Measurements from ENCODE around the gene PNCK. TPM values are rescaled to one million over a fixed set of nuclear protein-coding genes. Genes with fewer than 3 reads are reported as not detected.
"Not testable (repeated sequence)": the region's sequence is repeated elsewhere in the genome, so short reads cannot be mapped to it uniquely, and the experiment has no call there.

Gene PNCK
- total and polyA plus RNA-seq, 5 donors from 2014 or later: 0.54 TPM; not detected in 4

GRCh38 chrX:153702336-153703035, 28.9 kb upstream of the PNCK start:
- H3K9me3 Mint-ChIP-seq: no peaks in the 10 kb centered on the region
- H3K36me3 ChIP-seq (ENCODE audit: control insufficient read depth, insufficient read depth, low read length): peaks cover 12% of the 10 kb centered on the region
- no peak for DNase-seq
- H3K4me3 ChIP-seq (ENCODE audit: low read depth, low read length): no peak overlapping the region
- H3K27ac ChIP-seq (ENCODE audit: insufficient read depth, low read length, poor library complexity, severe bottlenecking): no peak overlapping the region
- no peak overlapping the region for H3K27ac Mint-ChIP-seq
- H3K9me3 ChIP-seq (ENCODE audit: control insufficient read depth in 2 of 2, low read length in 2 of 2): no peaks in the 10 kb centered on the region
- H3K4me1 Mint-ChIP-seq: peaks cover 0 to 4% (median 2%) of the 10 kb centered on the region in 4 donors
- H3K27me3 Mint-ChIP-seq: no peaks in the 10 kb centered on the region
- ATAC-seq (ENCODE audit: low read depth in 2 of 2): no peak
- peaks cover 6% of the 10 kb centered on the region for H3K36me3 Mint-ChIP-seq
- no peaks in the 10 kb centered on the region for H3K4me1 ChIP-seq (ENCODE audit: control insufficient read depth, insufficient read depth, low read length, poor library complexity, severe bottlenecking)
- H3K27me3 ChIP-seq (ENCODE audit: control insufficient read depth, insufficient read depth, low read length): no peaks in the 10 kb centered on the region
- no peak overlapping the region for H3K4me3 Mint-ChIP-seq

- no peaks in the 10 kb centered on the region for H3K27me3 ChIP-seq (ENCODE audit: control insufficient read depth, insufficient read depth, low read length)
- peaks cover 12% of the 10 kb centered on the region for H3K36me3 ChIP-seq (ENCODE audit: control insufficient read depth, insufficient read depth, low read length)
- ATAC-seq (ENCODE audit: low read depth in 2 of 2) (no peak), DNase-seq (no peak)
- Mint-ChIP-seq H3K4me1 (peaks cover 0 to 4% (median under 1%) of the 10 kb centered on the region in 4 donors), H3K9me3 (no peaks in the 10 kb centered on the region), H3K27me3 (no peaks in the 10 kb centered on the region), H3K4me3 (no peak overlapping the region), H3K27ac (no peak overlapping the region), H3K36me3 (peaks cover 9% of the 10 kb centered on the region)
- no peak overlapping the region for H3K4me3 ChIP-seq (ENCODE audit: low read depth, low read length)
- H3K27ac ChIP-seq (ENCODE audit: insufficient read depth, low read length, poor library complexity, severe bottlenecking): no peak overlapping the region
- H3K9me3 ChIP-seq (ENCODE audit: control insufficient read depth in 2 of 2, low read length in 2 of 2): no peaks in the 10 kb centered on the region
- no peaks in the 10 kb centered on the region for H3K4me1 ChIP-seq (ENCODE audit: control insufficient read depth, insufficient read depth, low read length, poor library complexity, severe bottlenecking)
These were observed 28.1 kb upstream of the PNCK start for GRCh38 chrX:153701706-153702105.

DNA sequence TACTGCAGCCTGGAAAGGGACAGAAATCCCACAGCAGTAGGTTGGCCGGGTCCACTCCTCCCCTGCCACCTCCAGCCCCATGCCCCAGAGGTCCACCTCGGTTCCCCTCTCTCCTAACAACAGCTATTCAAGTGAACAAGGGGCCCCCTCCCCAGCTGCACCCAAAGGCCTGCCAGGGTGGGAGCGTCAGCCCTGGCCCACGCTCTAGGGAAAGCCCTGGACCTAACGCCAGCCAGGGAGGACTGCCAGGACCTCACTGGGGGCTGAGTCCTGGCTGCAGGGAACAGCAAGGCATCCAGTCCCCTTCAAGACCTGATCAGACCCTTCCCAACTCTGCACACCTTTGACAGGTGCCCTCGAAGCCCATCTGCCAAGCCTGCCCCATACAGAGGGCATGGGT, 27.4 kb upstream of the PNCK start:
- H3K9me3 Mint-ChIP-seq: no peaks in the 10 kb centered on the region
- Histone ChIP-seq H3K9me3 (ENCODE audit: control insufficient read depth in 2 of 2, low read length in 2 of 2) (no peaks in the 10 kb centered on the region), H3K27me3 (ENCODE audit: control insufficient read depth, insufficient read depth, low read length) (no peaks in the 10 kb centered on the region), H3K36me3 (ENCODE audit: control insufficient read depth, insufficient read depth, low read length) (peaks cover 12% of the 10 kb centered on the region), H3K4me3 (ENCODE audit: low read depth, low read length) (no peak overlapping the region), H3K4me1 (ENCODE audit: control insufficient read depth, insufficient read depth, low read length, poor library complexity, severe bottlenecking) (no peaks in the 10 kb centered on the region), H3K27ac (ENCODE audit: insufficient read depth, low read length, poor library complexity, severe bottlenecking) (no peak overlapping the region)
- H3K4me3 Mint-ChIP-seq: no peak overlapping the region
- ATAC-seq (ENCODE audit: low read depth in 2 of 2) (no peak), DNase-seq (no peak)
- peaks cover 9% of the 10 kb centered on the region for H3K36me3 Mint-ChIP-seq
- no peaks in the 10 kb centered on the region for H3K27me3 Mint-ChIP-seq
- no peak overlapping the region for H3K27ac Mint-ChIP-seq
- peaks cover 0 to 4% (median under 1%) of the 10 kb centered on the region in 4 donors for H3K4me1 Mint-ChIP-seq

DNA sequence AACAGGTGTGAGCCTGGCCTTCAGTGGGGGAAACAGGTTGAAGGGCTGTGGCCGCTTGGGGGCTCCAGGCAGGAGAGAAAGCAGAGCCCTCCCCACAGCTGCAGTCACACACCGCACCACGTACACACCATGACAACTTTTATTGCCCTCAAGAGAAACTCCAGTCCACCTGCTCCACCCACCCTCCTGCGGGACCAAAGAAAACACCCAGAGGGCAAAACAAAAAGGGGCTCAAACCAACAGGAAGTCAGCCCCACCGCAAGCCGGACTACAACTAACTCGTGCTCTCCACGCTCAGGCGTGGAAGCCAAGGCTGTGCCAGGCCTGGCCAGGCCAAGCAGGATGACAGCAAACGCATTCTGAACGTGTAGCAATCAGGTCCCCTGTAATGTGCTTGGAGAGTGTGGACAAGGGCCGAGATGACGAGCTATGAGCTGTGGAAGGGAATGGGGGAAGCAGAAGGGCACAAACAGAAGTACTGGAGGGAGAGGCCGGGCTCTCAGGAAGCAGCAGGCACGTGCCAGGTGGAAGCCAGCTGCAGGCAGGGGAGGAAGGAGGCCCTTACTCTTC, 26.8 kb upstream of the PNCK start:
- Histone ChIP-seq H3K27ac (ENCODE audit: insufficient read depth, low read length, poor library complexity, severe bottlenecking) (no peak overlapping the region), H3K9me3 (ENCODE audit: control insufficient read depth in 2 of 2, low read length in 2 of 2) (no peaks in the 10 kb centered on the region), H3K36me3 (ENCODE audit: control insufficient read depth, insufficient read depth, low read length) (peaks cover 12% of the 10 kb centered on the region), H3K4me1 (ENCODE audit: control insufficient read depth, insufficient read depth, low read length, poor library complexity, severe bottlenecking) (no peaks in the 10 kb centered on the region), H3K27me3 (ENCODE audit: control insufficient read depth, insufficient read depth, low read length) (no peaks in the 10 kb centered on the region), H3K4me3 (ENCODE audit: low read depth, low read length) (no peak overlapping the region)
- Mint-ChIP-seq H3K9me3 (no peaks in the 10 kb centered on the region), H3K4me1 (peaks cover 0 to 4% (median 2%) of the 10 kb centered on the region in 4 donors), H3K27me3 (no peaks in the 10 kb centered on the region), H3K36me3 (peaks cover 9% of the 10 kb centered on the region), H3K27ac (no peak overlapping the region), H3K4me3 (no peak overlapping the region)
- DNase-seq (no peak), ATAC-seq (ENCODE audit: low read depth in 2 of 2) (no peak)

GRCh38 chrX:153699784-153700371, 26.3 kb upstream of the PNCK start:
- not testable (repeated sequence) for DNase-seq; H3K27me3 Mint-ChIP-seq; H3K4me3 ChIP-seq (ENCODE audit: low read depth, low read length); H3K4me1 Mint-ChIP-seq; H3K9me3 ChIP-seq (ENCODE audit: control insufficient read depth in 2 of 2, low read length in 2 of 2); H3K27ac ChIP-seq (ENCODE audit: insufficient read depth, low read length, poor library complexity, severe bottlenecking); H3K27ac Mint-ChIP-seq; H3K36me3 Mint-ChIP-seq; ATAC-seq (ENCODE audit: low read depth in 2 of 2); H3K9me3 Mint-ChIP-seq; H3K4me3 Mint-ChIP-seq; H3K4me1 ChIP-seq (ENCODE audit: control insufficient read depth, insufficient read depth, low read length, poor library complexity, severe bottlenecking); H3K27me3 ChIP-seq (ENCODE audit: control insufficient read depth, insufficient read depth, low read length)
- H3K36me3 ChIP-seq (ENCODE audit: control insufficient read depth, insufficient read depth, low read length): peaks cover 12% of the 10 kb centered on the region

DNA sequence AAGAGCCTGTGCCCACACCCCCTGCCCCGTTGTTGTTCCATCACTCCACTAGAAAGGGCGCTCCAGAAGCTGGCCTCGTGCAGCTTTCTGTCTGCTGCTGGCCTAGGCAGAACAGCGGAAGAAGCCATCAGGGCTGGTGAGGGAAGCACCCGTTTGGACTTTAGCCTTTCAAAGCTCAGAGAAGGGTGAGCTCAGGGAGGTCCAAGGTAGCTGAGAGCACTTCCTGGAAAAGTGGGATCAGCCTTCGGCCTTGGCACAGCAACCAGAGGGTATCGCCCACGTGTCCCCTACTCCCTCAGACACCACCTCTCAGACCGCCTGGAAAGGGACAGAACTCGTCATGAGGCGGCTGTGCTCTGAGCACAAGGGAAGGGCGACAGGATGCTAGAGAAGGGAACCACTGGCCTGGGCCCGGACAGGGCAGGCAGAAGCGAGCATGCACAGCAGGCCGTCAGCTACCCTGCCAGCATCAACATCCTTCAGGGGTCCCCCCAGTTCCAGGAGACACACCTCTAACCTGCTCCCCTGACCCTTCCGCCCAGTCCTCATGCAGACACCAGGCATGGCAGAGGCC, 25.7 kb upstream of the PNCK start:
- DNase-seq; H3K27me3 Mint-ChIP-seq; H3K27ac Mint-ChIP-seq; H3K9me3 ChIP-seq (ENCODE audit: control insufficient read depth in 2 of 2, low read length in 2 of 2); H3K4me3 ChIP-seq (ENCODE audit: low read depth, low read length); H3K9me3 Mint-ChIP-seq; H3K4me3 Mint-ChIP-seq; H3K4me1 ChIP-seq (ENCODE audit: control insufficient read depth, insufficient read depth, low read length, poor library complexity, severe bottlenecking); H3K36me3 Mint-ChIP-seq; H3K27ac ChIP-seq (ENCODE audit: insufficient read depth, low read length, poor library complexity, severe bottlenecking); ATAC-seq (ENCODE audit: low read depth in 2 of 2); H3K4me1 Mint-ChIP-seq; H3K27me3 ChIP-seq (ENCODE audit: control insufficient read depth, insufficient read depth, low read length); H3K36me3 ChIP-seq (ENCODE audit: control insufficient read depth, insufficient read depth, low read length): not testable (repeated sequence)

DNA sequence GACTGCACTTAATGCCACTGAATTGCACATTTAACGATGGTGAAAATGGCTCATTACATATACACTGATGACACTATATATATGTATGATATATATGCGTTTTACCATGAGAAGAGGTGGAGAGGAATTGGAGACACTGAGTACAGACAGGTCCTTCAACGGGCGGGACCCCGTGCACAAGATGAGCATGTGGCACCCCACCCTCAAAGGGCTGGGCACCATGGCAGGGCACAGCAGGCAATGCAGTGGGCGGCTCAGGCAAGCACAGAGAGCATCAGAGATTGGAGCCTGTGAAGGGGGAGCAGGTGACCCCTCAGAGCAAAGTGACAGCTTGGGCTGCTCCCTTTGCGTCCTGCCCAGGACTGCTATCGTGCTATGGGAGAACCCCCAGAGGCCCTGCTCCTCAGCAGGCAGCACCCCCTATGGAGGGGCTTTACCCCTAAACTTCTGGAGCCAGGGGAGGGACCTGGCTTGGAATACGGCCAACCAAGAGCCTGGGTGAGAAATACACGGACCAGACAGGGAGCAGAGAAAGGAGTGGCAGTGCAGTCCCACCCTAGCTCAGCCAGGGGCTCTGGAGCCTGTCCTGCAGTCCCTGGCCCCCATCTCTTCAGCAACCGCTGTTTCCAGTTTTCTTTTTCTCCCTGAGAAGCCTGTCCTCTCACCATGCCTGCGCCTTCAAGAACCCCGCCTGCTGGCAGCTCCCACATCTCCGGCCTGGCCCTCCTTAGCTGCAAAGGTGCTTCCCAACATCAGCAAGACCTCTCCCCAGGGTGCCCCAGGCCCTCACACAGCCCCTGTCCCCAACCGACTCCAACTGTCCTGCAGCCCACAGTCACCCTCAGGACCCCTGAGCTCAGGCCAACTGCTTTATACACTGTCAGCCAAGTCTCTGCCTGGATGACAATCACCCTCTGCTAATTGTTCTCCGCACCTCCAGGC, 24.6 kb upstream of the PNCK start:
- Mint-ChIP-seq H3K4me3 (no peak overlapping the region), H3K27ac (peak overlapping the region in 1 of 3 donors; percentile 56), H3K27me3 (no peaks in the 10 kb centered on the region), H3K4me1 (peaks cover 0 to 2% (median under 1%) of the 10 kb centered on the region in 4 donors), H3K36me3 (peaks cover 9% of the 10 kb centered on the region), H3K9me3 (no peaks in the 10 kb centered on the region)
- H3K27me3 ChIP-seq (ENCODE audit: control insufficient read depth, insufficient read depth, low read length): no peaks in the 10 kb centered on the region
- DNase-seq (no peak), ATAC-seq (ENCODE audit: low read depth in 2 of 2) (no peak)
- H3K27ac ChIP-seq (ENCODE audit: insufficient read depth, low read length, poor library complexity, severe bottlenecking): no peak overlapping the region
- H3K36me3 ChIP-seq (ENCODE audit: control insufficient read depth, insufficient read depth, low read length): peaks cover 6% of the 10 kb centered on the region
- no peaks in the 10 kb centered on the region for H3K4me1 ChIP-seq (ENCODE audit: control insufficient read depth, insufficient read depth, low read length, poor library complexity, severe bottlenecking)
- no peaks in the 10 kb centered on the region for H3K9me3 ChIP-seq (ENCODE audit: control insufficient read depth in 2 of 2, low read length in 2 of 2)
- H3K4me3 ChIP-seq (ENCODE audit: low read depth, low read length): no peak overlapping the region

Data from CD4-positive, CD25-positive, alpha-beta regulatory T cell (primary cell).